GM12878 (cell line): Measurements from ENCODE around the gene RASGRF2.

Source experiments
- CEBPZ ChIP-seq: fragments of 150-350 bp; IDR thresholded peaks from 2 replicates; pipeline ENCODE4 v1.6.1; 2016; ENCODE audit warnings: low read depth, low read length
- FOS ChIP-seq: IDR thresholded peaks from 3 replicates; pipeline ENCODE4 v1.6.1; 2011; ENCODE audit warnings: borderline replicate concordance; ENCODE audit not compliant: insufficient read length; ENCODE audit errors: extremely low read depth
- JUNB ChIP-seq: IDR thresholded peaks from 2 replicates; pipeline ENCODE4 v1.6.1; 2016; ENCODE audit warnings: antibody characterized with exemption, mild to moderate bottlenecking
- POLR2A ChIP-seq: IDR thresholded peaks from 2 replicates; pipeline ENCODE4 v1.6.1; 2011; ENCODE audit warnings: low read depth, mild to moderate bottlenecking, low read length
- RCOR1 ChIP-seq: conservative IDR thresholded peaks from 2 replicates; pipeline ENCODE4 v1.6.1; 2012; ENCODE audit warnings: low read depth, low read length, improper control_type of control experiment
- SP1 ChIP-seq: IDR thresholded peaks from one replicate; pipeline ENCODE4 v1.6.1; 2011; ENCODE audit warnings: low read depth, low read length
- TARDBP ChIP-seq: IDR thresholded peaks from 2 replicates; pipeline ENCODE4 v1.6.1; 2016; ENCODE audit warnings: borderline replicate concordance
- TF ChIP-seq, protein P1 (sequence below), 3 experiments: IDR thresholded peaks in 2 of 3; conservative IDR thresholded peaks in 1 of 3; 2 replicates each; pipeline ENCODE4 v1.5.1; 2011; ENCODE audit warnings: low read depth in 3 of 3, low read length in 3 of 3, mild to moderate bottlenecking in 3 of 3, control low read depth in 2 of 3, moderate library complexity in 2 of 3, inconsistent platforms in 1 of 3, mixed read lengths in 1 of 3; ENCODE audit not compliant: control insufficient read depth in 2 of 3, insufficient read depth in 1 of 3; ENCODE audit errors: extremely low read depth in 1 of 3

DNA sequence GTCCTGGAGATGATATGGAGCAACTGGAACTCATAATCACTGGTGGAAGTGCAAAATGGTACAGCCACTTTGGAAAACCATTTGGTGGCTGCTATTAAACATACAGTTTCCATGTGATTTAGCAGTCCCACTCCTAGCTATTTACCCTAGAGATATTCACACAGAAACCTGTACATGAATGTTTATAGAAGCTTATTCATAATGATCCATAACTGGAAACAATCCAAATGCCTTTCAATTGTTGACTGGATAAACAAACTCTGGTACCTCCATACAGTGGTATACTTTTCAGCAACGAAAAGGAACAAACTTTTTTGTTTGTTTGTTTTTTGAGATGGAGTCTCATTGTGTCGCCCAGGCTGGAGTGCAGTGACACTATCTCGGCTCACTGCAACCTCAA lies 47.7 kb upstream of the RASGRF2 start:
- TF ChIP-seq, protein P1, sequence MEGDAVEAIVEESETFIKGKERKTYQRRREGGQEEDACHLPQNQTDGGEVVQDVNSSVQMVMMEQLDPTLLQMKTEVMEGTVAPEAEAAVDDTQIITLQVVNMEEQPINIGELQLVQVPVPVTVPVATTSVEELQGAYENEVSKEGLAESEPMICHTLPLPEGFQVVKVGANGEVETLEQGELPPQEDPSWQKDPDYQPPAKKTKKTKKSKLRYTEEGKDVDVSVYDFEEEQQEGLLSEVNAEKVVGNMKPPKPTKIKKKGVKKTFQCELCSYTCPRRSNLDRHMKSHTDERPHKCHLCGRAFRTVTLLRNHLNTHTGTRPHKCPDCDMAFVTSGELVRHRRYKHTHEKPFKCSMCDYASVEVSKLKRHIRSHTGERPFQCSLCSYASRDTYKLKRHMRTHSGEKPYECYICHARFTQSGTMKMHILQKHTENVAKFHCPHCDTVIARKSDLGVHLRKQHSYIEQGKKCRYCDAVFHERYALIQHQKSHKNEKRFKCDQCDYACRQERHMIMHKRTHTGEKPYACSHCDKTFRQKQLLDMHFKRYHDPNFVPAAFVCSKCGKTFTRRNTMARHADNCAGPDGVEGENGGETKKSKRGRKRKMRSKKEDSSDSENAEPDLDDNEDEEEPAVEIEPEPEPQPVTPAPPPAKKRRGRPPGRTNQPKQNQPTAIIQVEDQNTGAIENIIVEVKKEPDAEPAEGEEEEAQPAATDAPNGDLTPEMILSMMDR (IDR thresholded peaks at IDR 0.05 in 2 of 3, conservative IDR thresholded peaks at IDR 0.05 in 1 of 3; ENCODE audit: control insufficient read depth in 2 of 3, extremely low read depth in 1 of 3, insufficient read depth in 1 of 3, low read depth in 3 of 3, low read length in 3 of 3): no peak
- no peak for TF ChIP-seq FOS
- no peak for TF ChIP-seq TARDBP
- no peak for TF ChIP-seq JUNB
- TF ChIP-seq CEBPZ: no peak
- TF ChIP-seq RCOR1: no peak
- no peak for TF ChIP-seq SP1
- TF ChIP-seq POLR2A: no peak
